Skeletal muscle cell (primary cell): ENCODE results near the gene DSTN.

ENCODE experiments used
- DNase-seq: peaks from one replicate; pipeline ENCODE4 v3.0.0-alpha.2; 2010; ENCODE audit warnings: low read depth
- H3K4me3 ChIP-seq: 2 replicates; pipeline ENCODE4 v1.5.1; 2011; ENCODE audit warnings: low read depth, mild to moderate bottlenecking, control low read depth, low read length, moderate library complexity

DSTN gene

DNA sequence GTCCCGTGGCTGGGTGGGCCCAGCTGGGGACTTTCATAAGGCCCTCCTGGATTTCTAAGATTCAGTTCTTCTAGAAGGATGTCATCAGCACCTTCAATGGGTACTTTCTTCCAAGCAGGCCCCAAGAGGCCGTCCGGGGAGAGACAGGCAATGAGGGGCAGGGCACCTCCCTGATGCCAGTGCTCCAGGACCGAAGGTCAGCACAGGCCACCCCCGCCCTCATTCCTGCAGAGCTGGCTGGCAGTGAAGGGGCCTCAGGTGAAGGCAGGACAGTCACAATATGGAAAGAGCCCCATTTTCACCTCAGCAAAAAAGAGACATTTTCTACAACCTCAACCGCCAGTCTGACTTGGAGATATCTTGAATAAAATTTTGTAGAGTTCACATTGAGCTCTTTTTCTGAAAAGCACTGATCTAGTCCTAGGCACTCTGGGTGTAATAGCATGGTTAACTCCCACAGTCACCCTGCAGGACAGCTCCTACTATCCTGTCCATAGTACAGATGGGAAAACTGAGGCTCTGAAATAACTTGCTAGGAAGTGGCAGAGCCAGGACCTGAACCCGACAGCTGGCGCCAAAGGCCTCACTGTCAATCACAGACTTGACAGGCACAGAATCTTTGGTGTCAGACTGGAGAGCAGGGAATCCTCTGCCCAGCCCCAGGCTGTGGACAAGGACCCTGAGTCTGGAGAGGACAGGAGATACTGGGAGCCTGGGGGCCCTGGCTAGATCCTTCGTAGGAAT lies 61.9 kb downstream of the DSTN start:
- H3K4me3 ChIP-seq, result no peak overlapping the region
- no peak for DNase-seq

GRCh38 chr20:17633221-17633849 lies 63.5 kb downstream of the DSTN start:
- no peak overlapping the region for H3K4me3 ChIP-seq
- no peak for DNase-seq

DNA sequence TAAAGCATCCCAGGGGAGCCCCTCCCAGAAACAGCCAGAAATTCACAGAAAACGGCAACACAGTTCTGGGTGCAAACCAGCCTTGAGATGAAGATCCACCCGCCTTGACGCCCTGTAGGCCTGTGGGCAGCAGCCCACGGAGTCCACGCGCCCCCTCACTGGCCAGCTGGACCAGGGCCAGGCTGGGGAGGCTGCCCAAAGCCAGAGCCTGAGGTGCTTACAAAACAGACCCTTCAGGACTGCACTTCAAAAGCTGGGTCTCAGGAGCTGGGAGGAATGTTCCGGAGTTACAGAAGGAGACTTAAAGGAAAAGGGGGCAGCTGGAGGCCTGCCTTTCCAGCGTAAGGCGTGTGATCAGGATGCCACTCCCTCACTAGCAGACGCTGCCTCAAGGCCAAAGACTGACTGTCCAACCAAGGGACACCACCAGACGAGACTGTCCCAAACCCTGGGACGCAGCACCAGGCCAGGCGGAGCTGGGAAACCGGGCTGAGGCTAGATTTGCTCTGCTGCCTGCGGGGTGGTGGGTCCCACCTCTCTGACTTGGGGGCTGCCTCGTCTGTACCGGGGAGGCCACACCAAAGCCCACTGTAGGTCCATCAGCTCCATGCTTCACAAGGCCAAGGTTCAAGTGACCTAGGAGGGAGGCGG lies 64.1 kb downstream of the DSTN start:
- no peak for DNase-seq

GRCh38 chr20:17634661-17635331 lies 64.9 kb downstream of the DSTN start:
- H3K4me3 ChIP-seq, result no peak overlapping the region
- no peak for DNase-seq

More for the DNA sequence above, 64.1 kb downstream of the DSTN start:
- H3K4me3 ChIP-seq, result no peak overlapping the region

GRCh38 chr20:17635332-17636244 lies 65.7 kb downstream of the DSTN start:
- no peak for DNase-seq

GRCh38 chr20:17636523-17637412 lies 66.9 kb downstream of the DSTN start:
- no peak overlapping the region for H3K4me3 ChIP-seq
- no peak for DNase-seq

More at GRCh38 chr20:17635332-17636244, 65.7 kb downstream of the DSTN start:
- H3K4me3 ChIP-seq, result no peak overlapping the region

DNA sequence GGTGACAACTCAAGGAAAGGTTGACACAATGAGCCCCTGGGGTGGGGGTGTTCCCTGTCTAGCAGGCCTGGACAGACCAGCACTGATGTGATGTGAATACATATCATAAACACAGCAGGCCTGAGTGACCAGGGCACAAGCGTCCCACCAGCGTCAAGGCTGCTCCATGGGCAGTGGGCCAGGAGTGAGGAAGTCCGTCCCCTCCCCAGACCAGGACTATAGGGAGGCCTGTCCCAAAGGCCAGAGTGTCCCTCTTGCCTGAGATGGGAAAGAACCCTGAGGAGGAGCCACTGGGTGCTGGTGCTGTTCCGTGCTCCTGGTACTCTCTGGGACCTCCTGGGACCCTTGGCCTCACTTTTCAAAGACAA lies 67.5 kb downstream of the DSTN start:
- no peak for DNase-seq
- no peak overlapping the region for H3K4me3 ChIP-seq

- H3K4me3 ChIP-seq, result no peak overlapping the region
- DNase-seq, result no peak
Observed at GRCh38 chr20:17637985-17638640, 68.2 kb downstream of the DSTN start.

DNA sequence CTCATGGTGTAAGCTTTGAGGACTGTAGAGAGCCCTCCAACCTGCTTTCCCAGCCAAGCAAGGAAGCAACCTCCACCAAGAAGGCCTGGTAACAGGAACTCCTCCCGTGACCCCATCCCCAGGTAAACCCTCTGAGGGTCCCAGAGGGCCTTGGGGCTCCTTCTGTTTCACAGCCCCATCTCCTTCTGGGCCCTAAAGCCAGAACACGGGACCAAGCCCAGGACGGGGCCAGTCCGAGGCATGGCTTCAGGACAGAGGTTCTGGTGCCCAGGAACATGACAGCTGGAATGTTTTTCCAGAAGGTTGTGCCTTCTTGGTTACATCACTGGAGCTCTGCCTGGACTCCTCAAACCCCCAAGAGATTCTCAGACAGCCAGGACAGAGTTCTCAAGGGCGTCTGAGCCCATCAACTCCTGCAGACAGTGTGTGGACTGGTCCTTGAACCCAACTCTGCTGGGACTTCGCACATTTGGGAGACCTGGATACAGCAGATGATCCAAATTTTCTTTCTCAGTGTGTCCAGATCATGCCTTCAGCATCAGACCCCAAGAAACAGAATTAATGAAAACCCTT lies 69.0 kb downstream of the DSTN start:
- no peak overlapping the region for H3K4me3 ChIP-seq
- DNase-seq, result no peak

- no peak for DNase-seq
- no peak overlapping the region for H3K4me3 ChIP-seq
Observed at GRCh38 chr20:17640146-17640874, 70.4 kb downstream of the DSTN start.

- H3K4me3 ChIP-seq, result no peak overlapping the region
- no peak for DNase-seq
Observed at GRCh38 chr20:17640875-17641378, 71.1 kb downstream of the DSTN start.

- H3K4me3 ChIP-seq, result no peak overlapping the region
- no peak for DNase-seq
Observed at GRCh38 chr20:17641520-17641964, 71.7 kb downstream of the DSTN start.

- no peak for DNase-seq
- H3K4me3 ChIP-seq, result no peak overlapping the region
Observed at GRCh38 chr20:17641993-17642392, 72.1 kb downstream of the DSTN start.

- H3K4me3 ChIP-seq, result no peak overlapping the region
- DNase-seq, result no peak
Observed at GRCh38 chr20:17642404-17643269, 72.8 kb downstream of the DSTN start.

DNA sequence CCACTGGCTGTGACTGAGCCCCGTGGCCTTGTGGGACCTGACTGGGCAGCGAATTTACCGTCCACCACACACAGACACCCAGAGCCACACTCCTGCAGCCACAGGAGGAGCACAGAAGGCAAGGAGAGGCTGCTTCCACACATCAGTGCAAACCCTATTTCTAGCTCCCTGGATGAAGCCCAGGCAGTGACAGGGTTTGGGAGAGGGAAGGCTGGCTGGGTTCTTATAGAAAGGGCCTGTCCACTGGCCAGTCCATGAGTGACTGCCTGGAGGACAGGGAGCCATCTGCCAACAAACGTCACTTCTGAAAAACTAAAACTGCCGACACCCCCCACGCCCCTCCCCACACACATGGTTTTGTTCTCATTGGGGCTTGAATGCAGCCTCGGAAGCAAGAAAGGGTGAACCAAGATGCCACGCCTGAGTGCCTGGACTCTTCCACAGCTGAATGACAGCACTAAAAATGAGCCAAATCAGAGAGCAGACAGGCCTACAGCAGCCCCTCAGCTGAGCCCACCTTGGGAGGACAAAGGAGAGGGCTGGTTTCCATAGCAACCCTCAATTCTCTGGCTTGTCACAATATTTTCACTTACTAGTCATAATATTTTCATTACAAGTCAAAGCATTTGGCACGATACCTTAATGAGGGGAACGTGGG lies 73.8 kb downstream of the DSTN start:
- no peak for DNase-seq

More for the DNA sequence above, 73.8 kb downstream of the DSTN start:
- no peak overlapping the region for H3K4me3 ChIP-seq
